ENCODE measurements around the gene CHD3.
"Not testable (repeated sequence)": the region's sequence is repeated elsewhere in the genome, so short reads cannot be mapped to it uniquely, and the experiment has no call there.

The CHD3 gene

GRCh38 chr17:7854078-7854777, 34.4 kb upstream of the CHD3 start:
- H3K4me3 ChIP-seq (ENCODE audit: low read length): no peak overlapping the region
- TF ChIP-seq ZNF274 (IDR thresholded peaks at IDR 0.05; ENCODE audit: low read depth, low read length): no peak

DNA sequence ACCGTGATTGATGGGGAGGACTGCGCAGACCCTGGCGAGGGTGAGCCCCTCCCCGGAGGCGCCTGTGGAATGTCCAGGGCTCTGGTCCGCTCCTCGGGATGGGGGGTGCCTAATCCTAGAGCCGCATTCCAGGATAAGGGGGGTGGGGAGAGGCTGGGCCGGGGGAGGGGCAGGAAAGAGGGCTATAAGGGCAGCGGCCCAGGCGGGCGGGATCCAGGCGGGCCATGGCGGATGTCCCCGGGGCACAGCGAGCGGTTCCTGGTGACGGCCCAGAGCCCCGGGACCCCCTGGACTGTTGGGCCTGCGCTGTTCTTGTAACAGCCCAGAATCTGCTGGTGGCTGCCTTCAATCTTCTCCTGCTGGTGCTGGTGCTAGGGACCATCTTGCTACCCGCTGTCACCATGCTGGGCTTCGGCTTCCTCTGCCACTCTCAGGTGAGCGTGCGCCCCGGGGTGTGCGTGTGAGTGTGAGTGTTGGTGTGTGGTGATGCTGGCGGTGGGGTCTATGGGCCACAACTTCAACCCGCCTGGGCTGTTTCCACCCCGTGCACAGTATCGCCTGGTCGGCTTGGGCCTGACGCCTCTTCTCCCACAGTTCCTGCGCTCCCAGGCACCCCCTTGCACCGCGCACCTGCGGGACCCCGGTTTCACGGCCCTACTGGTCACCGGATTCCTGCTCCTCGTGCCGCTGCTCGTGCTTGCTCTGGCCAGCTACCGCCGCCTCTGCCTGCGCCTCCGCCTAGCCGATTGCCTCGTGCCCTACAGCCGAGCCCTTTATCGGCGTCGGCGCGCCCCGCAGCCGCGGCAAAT, 33.5 kb upstream of the CHD3 start, which contains the start of gene TMEM88:
Gene TMEM88 (plus strand): TSS at position 216 of the 809 bp plus-strand sequence. CDS start 9 bp downstream, at position 225.
- no peak for TF ChIP-seq ZNF274 (IDR thresholded peaks at IDR 0.05; ENCODE audit: low read depth, low read length)
- peak within 1 kb of the TSS; percentile 74; the same call in 1 of the 2 replicates for H3K4me3 ChIP-seq (ENCODE audit: low read length)

GRCh38 chr17:7855660-7856010, 33.0 kb upstream of the CHD3 start:
- TF ChIP-seq ZNF274 (IDR thresholded peaks at IDR 0.05; ENCODE audit: low read depth, low read length): no peak
- peak overlapping the region; percentile 74; the same call in 1 of the 2 replicates for H3K4me3 ChIP-seq (ENCODE audit: low read length)

DNA sequence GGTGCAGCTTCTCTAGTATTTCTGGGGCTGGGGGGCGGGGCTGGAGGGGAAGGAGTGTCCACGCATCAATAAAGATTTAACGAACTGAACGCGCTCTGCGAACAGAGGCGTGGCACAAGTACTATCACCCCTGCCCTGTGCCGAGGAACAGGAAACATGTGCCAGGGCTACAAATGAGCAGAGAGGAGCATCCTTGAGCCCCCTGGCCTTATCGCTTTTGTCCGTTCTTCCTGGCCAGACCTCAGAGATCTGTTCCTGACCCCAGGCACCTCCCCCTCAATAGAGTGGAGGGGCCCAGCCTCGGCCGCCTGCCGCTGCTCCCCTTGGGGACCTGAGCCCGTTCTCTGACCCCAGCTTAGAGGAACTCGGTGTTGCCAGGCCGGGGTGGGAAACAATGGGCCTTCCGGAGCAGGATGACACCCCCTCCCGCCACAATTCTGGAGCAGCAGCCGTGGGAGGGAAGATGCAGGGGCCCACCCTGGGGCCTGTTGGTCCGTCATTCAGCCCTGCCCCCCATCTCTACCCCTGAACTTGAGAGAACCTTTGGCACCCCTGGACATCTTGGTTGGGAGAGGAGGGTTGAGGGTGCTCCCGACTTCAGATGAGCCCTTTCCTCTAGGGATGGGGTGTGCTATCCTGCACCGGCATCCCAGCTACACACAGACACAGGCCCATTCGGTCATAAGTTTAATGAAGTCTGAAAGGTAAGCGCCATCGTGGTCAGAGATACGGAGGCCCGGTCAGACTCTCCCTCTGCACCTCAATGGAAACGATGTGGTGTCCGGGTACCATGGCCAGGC, 32.4 kb upstream of the CHD3 start:
- no peak for TF ChIP-seq ZNF274 (IDR thresholded peaks at IDR 0.05; ENCODE audit: low read depth, low read length)

GRCh38 chr17:7856811-7857712, 31.5 kb upstream of the CHD3 start, which contains the start of gene NAA38:
NAA38 (minus strand) TSS chr17:7857559; CDS start chr17:7857463, 96 bp downstream.
- TF ChIP-seq ZNF274 (IDR thresholded peaks at IDR 0.05; ENCODE audit: low read depth, low read length): no peak
- peak within 1 kb of the TSS; percentile 74 for H3K4me3 ChIP-seq (ENCODE audit: low read length)

More for the DNA sequence above, 32.4 kb upstream of the CHD3 start:
- peak overlapping the region; percentile 74 for H3K4me3 ChIP-seq (ENCODE audit: low read length)

GRCh38 chr17:7857713-7858521, 30.7 kb upstream of the CHD3 start, which contains the start of gene CYB5D1:
CYB5D1 (plus strand) TSS chr17:7858003; CDS start chr17:7858135, 132 bp downstream.
- H3K4me3 ChIP-seq (ENCODE audit: low read length): peak within 1 kb of the TSS; percentile 74
- no peak for TF ChIP-seq ZNF274 (IDR thresholded peaks at IDR 0.05; ENCODE audit: low read depth, low read length)

- TF ChIP-seq ZNF274 (IDR thresholded peaks at IDR 0.05; ENCODE audit: low read depth, low read length): no peak
- peak overlapping the region; percentile 74 for H3K4me3 ChIP-seq (ENCODE audit: low read length)
Measured at GRCh38 chr17:7858522-7858810, 30.1 kb upstream of the CHD3 start.

DNA sequence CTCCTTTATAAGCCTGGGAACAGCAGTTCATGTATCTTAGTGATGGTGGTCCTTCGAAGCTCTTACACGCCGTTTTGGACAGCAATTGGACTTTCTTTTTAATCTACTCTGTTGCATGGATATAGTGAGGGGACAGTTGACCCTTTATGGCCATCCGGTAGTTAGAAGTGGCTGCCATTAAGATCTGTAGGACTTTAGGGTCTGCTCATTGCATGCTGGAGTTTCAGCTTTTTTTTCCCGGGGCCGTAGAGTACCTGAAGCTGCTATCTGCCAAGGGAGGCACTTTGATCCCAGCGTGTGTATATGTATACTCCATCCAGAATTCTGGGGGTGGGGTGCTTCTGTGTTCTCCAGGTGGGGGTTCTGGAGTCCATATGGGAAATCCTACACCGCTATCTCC, 29.6 kb upstream of the CHD3 start:
- no peak for TF ChIP-seq ZNF274 (IDR thresholded peaks at IDR 0.05; ENCODE audit: low read depth, low read length)
- peak overlapping the region; percentile 74; the same call in 1 of the 2 replicates for H3K4me3 ChIP-seq (ENCODE audit: low read length)

DNA sequence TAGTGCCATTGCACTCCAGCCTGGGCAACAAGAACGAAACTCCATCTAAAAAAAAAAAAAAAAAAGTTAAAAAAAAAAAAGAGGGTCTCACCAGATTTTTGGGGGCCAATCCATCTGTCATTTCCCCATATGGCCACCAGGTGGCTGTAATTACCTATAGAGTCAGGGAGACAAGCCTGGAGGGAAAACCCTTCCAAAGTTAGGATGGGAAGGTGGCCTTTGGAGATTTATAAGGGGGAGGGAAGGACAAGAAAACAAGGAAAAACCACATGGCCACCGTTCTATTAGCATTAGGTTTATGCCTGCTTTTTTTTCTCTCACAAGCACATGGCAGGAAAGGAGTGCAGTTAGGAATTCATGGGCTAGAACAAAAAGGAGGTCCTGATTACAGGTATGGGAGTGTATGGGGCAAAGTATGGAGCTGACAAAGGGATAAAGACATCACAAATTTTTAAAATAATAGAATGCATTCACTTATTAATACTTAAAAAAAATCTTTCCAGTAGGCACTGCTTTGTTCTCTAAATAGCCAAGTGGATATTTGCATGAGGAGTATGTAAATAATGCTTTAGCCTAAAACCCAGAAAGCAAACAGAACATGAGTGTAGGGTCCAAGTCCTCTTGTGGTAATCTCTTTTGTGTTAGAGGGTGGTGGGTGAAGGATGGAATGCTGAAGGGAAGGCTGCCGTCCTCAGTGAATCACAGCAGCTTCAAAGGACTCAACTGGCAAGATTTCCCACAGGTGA, 25.7 kb upstream of the CHD3 start:
- no peak for TF ChIP-seq ZNF274 (IDR thresholded peaks at IDR 0.05; ENCODE audit: low read depth, low read length)
- no peak overlapping the region for H3K4me3 ChIP-seq (ENCODE audit: low read length)

DNA sequence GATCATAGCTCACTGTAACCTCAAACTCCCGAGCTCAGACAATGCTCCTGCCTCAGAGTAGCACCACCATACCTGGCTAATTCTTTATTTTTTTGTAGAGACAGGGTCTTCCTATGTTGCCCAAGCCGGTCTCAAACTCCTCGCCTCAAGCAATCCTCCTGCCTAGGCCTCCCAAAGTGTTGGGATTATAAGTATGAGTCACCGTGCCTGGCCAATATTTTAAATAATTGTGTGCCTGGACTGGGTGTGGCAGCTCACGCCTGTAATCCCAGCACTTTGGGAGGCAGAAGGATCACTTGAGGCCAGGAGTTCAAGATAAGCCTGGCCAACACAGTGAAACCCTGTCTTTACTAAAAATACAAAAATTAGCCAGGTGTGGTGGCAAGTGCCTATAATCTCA, 24.2 kb upstream of the CHD3 start:
- not testable (repeated sequence) for H3K4me3 ChIP-seq (ENCODE audit: low read length)

- no peak for TF ChIP-seq ZNF274 (IDR thresholded peaks at IDR 0.05; ENCODE audit: low read depth, low read length)
- H3K4me3 ChIP-seq (ENCODE audit: low read length): no peak overlapping the region
Measured at GRCh38 chr17:7864995-7865650, 23.5 kb upstream of the CHD3 start.

All from GM08714 (cell line).